Measurements from ENCODE around the gene EPC1. TPM values are rescaled to one million over a fixed set of nuclear protein-coding genes. Genes with fewer than 3 reads are reported as not detected.

EPC1 gene
- total RNA-seq, 2 donors from 2014 or later = 32.3 to 36.9 TPM

- DNase-seq (no peak), ATAC-seq (no peak)
- intact Hi-C loops (cut with DNase I, micrococcal nuclease) = no loop called here
Observed at GRCh38 chr10:32315424-32315823, 31.5 kb downstream of the EPC1 start.

- intact Hi-C loops (cut with DNase I, micrococcal nuclease) = no loop called here
Observed at GRCh38 chr10:32314588-32314987, 32.4 kb downstream of the EPC1 start.

GRCh38 chr10:32308027-32308603, 38.8 kb downstream of the EPC1 start:
- DNase-seq = no peak
- no peak for ATAC-seq
- intact Hi-C loops (cut with DNase I, micrococcal nuclease) = no loop called here

More at GRCh38 chr10:32314588-32314987, 32.4 kb downstream of the EPC1 start:
- no peak for ATAC-seq
- no peak for DNase-seq

GRCh38 chr10:32307609-32308008, 39.3 kb downstream of the EPC1 start:
- no peak for ATAC-seq
- intact Hi-C loops (cut with DNase I, micrococcal nuclease) = no loop called here
- DNase-seq = no peak

DNA sequence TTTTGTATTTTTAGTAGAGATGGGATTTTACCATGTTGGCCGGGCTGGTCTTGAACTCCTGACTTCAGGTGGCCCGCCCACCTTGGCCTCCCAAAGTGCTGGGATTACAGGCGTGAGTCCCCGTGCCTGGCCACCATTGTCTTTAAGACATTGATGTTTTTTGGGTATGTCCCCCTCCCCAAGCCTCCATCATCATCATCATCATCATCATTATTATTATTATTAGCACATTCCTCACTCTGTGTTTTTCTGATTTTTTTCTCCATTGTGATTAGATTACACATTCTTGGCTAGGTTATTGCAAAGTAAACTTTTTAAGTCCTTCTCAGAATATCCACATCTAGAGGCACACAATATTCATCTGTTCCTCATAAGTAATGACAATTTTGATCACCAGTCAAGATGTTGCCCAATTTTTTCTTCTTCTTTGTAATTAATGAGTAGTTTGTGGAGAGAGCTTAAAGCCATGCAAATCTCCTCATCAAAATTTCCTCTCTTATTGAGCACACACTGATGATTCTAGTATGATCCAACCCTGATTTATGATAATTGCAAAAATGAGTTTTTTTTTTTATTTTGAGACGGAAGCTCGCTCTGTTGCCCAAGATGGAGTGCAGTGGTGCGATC, 47.5 kb downstream of the EPC1 start:
- intact Hi-C loops (cut with DNase I, micrococcal nuclease) = no loop called here
- ATAC-seq (no peak), DNase-seq (no peak)

DNA sequence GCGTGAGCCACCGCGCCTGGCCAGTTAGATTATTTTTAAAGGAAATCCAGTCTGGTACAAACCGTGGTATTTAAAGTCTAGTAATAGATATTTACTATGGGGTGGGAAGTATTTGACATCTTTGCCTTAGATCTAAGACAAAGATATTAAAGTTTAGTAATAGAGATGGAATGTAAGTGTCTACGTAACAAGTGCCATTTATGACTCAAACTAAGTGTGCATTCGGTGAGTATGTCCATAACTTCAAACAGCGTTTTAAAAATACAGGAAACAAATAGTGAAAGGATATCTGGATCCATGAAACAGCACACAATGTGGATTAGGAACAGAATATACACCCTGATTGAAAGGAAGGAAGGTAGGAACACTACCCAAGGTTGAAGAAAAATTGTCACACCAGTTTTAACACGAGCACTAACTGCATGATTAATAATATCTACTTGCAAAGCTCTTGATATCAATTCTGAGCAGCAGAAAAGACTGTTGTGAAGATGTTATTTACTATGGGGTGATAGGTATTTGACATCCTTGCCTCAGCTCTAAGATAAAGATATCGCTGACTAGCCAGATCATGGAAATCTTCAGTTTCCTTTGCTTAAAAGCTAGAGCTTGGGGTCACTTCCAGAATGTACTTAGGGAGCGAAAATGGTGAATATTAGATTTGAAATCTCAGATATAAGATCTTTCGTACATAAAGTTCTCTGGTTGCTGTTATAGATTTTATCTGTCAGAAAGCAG, 48.7 kb downstream of the EPC1 start:
- intact Hi-C loops (cut with DNase I, micrococcal nuclease) = no loop called here
- ATAC-seq = no peak
- no peak for DNase-seq

- ATAC-seq (peak; percentile 68), DNase-seq (no peak)
- intact Hi-C loops (cut with DNase I, micrococcal nuclease) = no loop called here
Observed at GRCh38 chr10:32295027-32295426, 51.9 kb downstream of the EPC1 start.

- ATAC-seq (no peak), DNase-seq (no peak)
- intact Hi-C loops (cut with DNase I, micrococcal nuclease) = no loop called here
Observed at GRCh38 chr10:32293581-32293980, 53.4 kb downstream of the EPC1 start.

DNA sequence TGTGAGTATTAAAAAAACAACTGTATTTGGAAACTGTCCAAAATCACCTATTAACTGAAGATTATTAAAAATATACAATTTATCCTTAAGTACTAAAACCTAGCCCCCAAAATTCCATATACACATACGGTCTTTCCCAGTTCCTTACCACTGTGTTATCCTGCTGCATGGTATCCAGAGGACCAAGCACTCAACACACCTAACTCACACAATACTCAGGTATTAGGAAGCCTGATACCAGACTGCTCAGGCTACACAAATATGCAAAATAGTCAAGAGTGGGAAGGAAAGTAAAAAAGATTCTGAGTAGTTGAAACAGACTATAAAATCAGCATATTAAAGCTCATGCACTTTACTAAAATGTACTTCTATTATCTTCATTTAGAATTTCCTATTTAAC, 67.2 kb downstream of the EPC1 start:
- intact Hi-C loops (cut with DNase I, micrococcal nuclease) = no loop called here
- no peak for ATAC-seq

GRCh38 chr10:32273336-32273735, 73.6 kb downstream of the EPC1 start:
- no peak for ATAC-seq

More for the DNA sequence above, 67.2 kb downstream of the EPC1 start:
- DNase-seq = no peak

GRCh38 chr10:32271617-32272016, 75.3 kb downstream of the EPC1 start:
- ATAC-seq (no peak), DNase-seq (no peak)
- intact Hi-C loops (cut with DNase I, micrococcal nuclease) = no loop called here

More at GRCh38 chr10:32273336-32273735, 73.6 kb downstream of the EPC1 start:
- no peak for DNase-seq
- intact Hi-C loops (cut with DNase I, micrococcal nuclease) = no loop called here

DNA sequence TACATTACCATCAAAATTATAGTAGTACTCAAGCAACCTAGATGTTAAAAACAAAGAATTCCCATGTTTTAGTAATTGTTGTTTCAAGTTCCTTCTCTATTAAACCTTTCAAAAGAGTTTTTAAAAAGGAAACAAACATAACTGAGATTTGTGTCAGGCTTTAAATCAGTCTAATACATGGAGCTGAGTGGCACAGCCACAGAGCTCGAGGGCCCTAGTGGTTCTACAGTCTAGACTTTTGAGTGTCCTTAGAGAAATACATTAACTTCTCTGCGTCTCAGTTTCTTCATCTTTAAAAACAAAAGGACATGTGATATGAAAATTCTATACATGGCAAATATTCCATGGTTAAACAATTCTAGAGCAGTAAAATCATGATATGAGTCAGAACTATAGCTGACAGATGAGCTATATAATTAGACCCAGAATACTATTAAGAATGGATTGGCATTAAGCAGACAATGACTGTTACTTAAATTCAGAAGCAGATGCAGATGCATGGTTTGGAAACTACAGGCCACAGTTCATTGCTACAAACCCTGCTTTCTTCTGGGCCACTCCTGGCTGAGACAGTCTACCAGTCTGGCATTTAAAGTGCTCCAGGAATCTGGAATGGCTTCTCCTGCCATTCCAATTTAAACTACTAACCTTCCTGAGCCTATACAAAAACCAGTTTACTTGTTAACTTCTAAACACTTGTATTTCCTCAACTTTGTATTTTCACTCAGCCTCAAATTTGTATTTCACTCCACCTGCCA, 77.4 kb downstream of the EPC1 start:
- ATAC-seq (no peak), DNase-seq (no peak)
- intact Hi-C loops (cut with DNase I, micrococcal nuclease) = no loop called here

DNA sequence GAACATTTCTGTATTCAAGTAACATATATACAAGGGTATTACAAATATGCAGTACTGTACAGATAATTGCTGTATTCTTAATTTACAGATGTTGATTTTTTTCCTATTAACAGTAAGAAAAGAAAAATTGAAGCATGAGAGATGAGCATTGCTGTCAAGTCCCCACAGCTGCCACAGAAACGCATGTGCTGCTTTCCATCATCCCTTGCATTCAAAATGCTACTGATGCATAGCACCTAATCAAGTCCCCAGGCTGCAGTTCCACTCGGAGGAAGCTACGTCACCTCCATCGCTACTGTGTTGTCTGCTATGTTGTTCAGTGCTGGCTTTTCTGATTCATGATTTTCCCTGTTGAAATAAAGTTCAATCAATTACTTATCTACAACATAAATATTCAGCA, 78.2 kb downstream of the EPC1 start:
- DNase-seq = no peak
- intact Hi-C loops (cut with DNase I, micrococcal nuclease) = no loop called here
- no peak for ATAC-seq

DNA sequence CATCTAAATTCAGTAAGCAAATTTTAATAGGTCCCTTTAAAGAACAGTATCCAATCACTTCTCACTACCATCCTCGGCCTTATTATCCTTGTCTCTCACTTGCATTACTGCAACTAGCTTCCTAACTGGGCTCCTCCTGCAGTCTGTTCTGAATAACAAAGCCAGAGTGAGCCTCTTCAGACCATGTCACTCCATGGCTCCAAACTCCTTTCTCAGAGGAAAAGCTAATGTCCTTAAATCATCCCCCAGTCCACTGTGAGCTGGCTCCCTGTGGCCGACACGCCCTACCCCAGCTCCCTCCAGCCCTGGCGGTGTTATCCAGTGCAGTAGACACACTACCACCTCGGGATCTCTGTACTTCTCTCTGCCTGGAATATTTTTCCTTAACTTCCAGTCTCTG, 80.0 kb downstream of the EPC1 start:
- ATAC-seq (peak; percentile 6), DNase-seq (no peak)
- intact Hi-C loops (cut with DNase I, micrococcal nuclease) = no loop called here

DNA sequence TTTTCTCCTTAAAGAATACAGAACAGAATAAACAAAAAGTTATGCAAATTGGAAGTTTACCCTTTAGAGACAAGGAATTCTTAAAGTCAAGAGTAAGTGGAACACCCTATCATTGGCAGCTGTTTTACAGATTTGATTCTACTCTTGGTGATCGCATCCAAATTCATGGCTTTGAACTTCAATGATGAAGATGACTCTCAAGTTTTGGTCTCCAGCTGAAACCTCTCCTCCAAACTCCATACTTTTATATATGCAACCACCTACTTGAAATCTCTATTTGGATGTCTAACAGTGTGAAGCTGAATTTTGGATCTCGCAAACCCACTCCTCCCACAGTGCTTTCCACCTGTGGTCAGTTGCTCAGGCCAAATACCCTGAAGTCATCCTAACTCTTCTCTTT, 80.4 kb downstream of the EPC1 start:
- intact Hi-C loops (cut with DNase I, micrococcal nuclease) = no loop called here
- ATAC-seq (no peak), DNase-seq (no peak)

GRCh38 chr10:32265756-32266155, 81.2 kb downstream of the EPC1 start:
- intact Hi-C loops (cut with DNase I, micrococcal nuclease) = no loop called here
- no peak for DNase-seq
- ATAC-seq = no peak

DNA sequence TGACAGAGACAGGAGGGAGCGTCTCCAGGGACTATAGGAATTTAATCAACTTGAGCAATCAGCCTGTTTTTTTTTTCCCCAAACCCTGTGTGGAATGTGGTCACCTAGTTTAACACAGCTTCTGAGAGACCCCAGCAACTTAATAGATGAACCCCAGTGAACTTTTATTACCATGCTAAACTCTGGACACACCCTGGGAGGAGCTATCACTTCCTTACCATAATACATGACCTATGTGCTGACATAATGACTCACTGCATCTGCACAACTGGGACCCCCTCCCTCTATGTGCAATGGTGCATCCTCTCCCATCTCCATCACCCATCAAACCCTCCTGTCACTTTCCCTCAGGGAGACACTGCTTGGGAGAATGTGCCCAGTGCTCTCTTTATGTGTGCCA, 83.7 kb downstream of the EPC1 start:
- ATAC-seq = peak; percentile 86
- DNase-seq = no peak
- intact Hi-C loops (cut with DNase I, micrococcal nuclease) = no loop called here

GRCh38 chr10:32259551-32259950, 87.4 kb downstream of the EPC1 start:
- DNase-seq (no peak), ATAC-seq (no peak)
- intact Hi-C loops (cut with DNase I, micrococcal nuclease) = no loop called here

DNA sequence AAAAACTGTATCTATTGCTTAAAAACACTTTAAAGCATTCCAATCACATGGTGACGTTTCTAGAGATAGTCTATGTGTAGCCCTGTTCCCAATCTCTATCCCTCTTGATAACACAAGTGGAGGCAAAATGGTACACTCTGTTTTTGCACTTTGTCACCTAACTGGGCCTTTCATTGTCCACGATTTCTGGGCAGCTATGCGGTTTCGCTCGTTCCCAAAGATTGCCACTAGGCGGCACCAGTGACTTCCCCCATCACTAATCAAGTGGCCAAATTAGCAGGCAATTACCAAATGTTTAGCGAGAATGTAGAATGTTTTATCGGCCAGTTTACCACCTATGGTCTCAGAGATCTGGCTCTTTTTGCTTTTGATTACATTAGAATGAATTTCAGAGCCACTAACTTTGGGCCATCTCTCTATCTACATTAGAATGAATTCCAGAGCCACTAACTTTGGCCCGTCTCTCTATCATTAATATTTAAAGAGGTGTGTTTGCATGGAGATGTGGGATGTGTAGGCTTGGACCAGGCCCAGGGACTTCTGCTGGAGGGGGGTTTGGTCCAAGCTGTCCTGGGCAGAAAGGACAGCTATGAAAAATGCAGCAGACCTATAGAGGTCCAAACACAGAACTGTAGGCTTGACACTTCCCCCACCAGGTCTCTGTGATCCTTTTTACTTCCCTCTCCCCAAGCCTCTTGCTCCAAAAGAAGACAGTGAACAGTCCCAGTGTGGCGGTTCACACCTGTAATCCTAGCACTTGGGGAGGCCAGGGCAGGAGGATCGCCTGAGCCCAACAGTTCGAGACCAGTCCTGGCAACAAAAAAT, 90.1 kb downstream of the EPC1 start:
- peak in 1 of 2 donors; percentile 71 for DNase-seq
- ATAC-seq = peak; percentile 57
- intact Hi-C loops (cut with DNase I, micrococcal nuclease) = no loop called here
